Glomerular visceral epithelial cell (primary cell): ENCODE results near the gene SARS1.
"Not testable (repeated sequence)": the region's sequence is repeated elsewhere in the genome, so short reads cannot be mapped to it uniquely, and the experiment has no call there.

Experiments used
- DNase-seq: peaks from one replicate; pipeline ENCODE4 v3.0.0-alpha.2; 2016; ENCODE audit errors: extremely low spot score

Gene SARS1, protein sequence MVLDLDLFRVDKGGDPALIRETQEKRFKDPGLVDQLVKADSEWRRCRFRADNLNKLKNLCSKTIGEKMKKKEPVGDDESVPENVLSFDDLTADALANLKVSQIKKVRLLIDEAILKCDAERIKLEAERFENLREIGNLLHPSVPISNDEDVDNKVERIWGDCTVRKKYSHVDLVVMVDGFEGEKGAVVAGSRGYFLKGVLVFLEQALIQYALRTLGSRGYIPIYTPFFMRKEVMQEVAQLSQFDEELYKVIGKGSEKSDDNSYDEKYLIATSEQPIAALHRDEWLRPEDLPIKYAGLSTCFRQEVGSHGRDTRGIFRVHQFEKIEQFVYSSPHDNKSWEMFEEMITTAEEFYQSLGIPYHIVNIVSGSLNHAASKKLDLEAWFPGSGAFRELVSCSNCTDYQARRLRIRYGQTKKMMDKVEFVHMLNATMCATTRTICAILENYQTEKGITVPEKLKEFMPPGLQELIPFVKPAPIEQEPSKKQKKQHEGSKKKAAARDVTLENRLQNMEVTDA

GRCh38 chr1:109213824-109214693 lies at the start of gene SARS1:
Gene SARS1 (plus strand): TSS chr1:109213918. CDS start chr1:109213993, 75 bp downstream.
- DNase-seq, result peak; percentile 90

DNA sequence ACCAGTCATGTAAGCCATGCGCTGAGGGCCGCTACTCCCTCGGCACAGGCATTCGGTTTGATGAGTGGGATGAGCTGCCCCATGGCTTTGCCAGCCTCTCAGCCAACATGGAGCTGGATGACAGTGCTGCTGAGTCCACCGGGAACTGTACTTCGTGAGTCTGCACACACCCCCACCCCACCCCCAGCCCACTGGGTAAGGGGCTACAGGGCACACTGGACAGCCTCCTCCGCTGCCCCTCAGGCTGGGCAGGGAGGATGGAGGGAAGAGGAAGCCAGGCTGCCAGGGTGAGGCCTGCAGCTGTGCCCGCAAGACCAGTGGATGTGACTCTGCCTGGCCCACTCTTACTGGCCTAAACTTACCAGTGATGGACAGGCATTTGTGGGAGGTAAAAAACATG lies 49.2 kb upstream of the SARS1 start:
- no peak for DNase-seq

- DNase-seq, result no peak
Measured at GRCh38 chr1:109167001-109167506, 46.7 kb upstream of the SARS1 start.

- DNase-seq, result no peak
Measured at GRCh38 chr1:109170035-109170764, 43.5 kb upstream of the SARS1 start.

DNA sequence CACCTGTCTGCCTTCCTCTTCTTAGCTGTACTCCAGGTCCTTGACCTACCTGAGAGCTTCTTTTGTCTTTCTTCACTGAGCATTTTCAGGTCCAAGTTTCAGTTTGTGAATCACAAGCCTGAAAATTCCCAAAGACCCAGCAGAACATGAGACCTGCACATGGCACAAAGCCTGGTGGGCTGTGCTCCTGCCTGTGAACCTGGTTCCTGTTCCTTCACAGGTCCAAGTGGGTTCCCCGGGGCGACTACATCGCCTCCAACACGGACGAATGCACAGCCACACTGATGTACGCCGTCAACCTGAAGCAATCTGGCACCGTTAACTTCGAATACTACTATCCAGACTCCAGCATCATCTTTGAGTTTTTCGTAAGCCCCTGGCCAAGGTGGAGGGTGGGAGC lies 42.1 kb upstream of the SARS1 start:
- DNase-seq, result no peak

DNA sequence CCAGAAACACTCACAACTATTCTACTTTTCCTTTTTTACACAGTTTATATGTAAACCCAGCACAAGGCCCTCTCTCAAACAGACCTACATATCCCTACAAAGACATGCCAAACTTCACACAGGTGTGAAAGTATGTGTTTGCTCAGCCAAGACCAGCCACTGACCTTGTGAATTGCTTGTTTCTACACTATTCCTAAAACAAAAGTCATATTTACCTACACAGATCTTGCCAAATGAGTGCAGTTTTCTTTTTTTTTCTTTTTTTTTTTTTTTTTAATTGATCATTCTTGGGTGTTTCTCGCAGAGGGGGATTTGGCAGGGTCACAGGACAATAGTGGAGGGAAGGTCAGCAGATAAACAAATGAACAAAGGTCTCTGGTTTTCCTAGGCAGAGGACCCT lies 37.4 kb upstream of the SARS1 start:
- DNase-seq, result not testable (repeated sequence)

DNA sequence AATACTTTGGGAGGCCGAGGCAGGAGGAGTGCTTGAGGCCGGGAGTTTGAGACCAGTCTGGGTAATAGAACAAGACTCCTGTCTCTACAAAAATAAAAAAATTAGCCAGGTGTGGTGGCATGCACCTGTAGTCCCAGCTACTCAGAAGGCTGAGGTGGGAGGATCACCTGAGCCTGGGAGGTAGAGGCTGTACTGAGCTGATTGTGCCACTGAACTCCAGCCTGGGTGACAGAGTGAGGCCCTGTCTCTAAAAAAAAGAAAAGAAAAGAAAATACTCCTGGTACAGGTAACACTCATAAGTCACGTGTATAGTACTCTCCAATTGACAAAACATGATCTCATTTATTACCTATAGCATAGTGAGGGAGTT lies 33.0 kb upstream of the SARS1 start:
- DNase-seq, result not testable (repeated sequence)

- peak; percentile 81 for DNase-seq
Measured at GRCh38 chr1:109181085-109181806, 32.5 kb upstream of the SARS1 start.

- no peak for DNase-seq
Measured at GRCh38 chr1:109181807-109182163, 31.9 kb upstream of the SARS1 start.

DNA sequence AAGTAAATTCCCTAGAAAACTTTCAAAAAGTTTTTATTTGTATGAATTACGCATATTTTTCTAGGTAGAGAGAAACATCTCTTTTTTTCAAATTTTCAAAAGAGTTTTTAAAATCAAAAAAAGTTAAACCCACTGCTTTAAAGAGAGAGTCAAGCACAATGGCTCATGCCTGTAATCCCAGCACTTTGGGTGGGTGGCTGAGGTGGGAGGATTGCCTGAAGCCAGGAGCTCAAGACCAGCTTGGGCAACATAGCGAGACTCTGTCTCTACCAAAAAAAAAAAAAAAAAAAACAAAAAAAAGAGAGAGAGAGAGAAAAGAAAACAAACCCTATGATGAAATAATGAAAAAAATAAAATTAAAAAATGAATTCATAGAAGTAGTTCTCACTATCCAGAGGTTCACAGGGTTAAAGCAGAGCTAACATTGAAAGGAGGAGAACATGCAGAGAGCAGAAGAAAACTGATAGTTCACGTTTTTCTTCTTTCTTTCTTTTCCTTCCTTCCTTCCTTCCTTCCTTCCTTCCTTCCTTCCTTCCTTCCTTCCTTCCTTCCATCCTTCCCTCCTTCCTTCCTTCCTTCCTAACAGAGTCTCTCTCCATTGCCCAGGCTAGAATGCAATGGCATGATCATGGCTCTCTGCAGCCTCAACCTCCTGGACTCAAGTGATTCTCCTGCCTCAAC lies 30.5 kb upstream of the SARS1 start:
- DNase-seq, result no peak

DNA sequence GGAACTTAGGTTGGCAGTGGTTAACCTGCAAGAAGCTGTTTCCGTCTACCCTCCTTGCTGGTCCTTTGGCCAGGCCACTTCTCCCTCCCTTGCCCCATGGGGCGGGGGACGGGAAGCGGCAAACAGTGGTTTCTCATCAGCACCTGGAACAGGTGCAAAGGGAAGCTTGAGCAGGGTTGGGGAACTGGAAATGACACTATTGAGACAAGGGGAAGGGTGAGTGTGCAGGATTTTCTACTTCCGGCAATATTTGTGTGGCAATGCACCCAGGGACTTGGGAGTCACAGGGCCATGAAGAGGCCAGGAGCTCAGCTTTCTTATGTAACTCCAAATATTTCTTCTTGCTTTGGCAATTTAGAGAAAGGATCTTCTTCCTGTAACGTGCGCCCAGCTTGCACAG lies 29.0 kb upstream of the SARS1 start:
- no peak for DNase-seq

GRCh38 chr1:109185357-109185756 lies 28.4 kb upstream of the SARS1 start:
- DNase-seq, result no peak

GRCh38 chr1:109185990-109186732 lies 27.6 kb upstream of the SARS1 start:
- no peak for DNase-seq

DNA sequence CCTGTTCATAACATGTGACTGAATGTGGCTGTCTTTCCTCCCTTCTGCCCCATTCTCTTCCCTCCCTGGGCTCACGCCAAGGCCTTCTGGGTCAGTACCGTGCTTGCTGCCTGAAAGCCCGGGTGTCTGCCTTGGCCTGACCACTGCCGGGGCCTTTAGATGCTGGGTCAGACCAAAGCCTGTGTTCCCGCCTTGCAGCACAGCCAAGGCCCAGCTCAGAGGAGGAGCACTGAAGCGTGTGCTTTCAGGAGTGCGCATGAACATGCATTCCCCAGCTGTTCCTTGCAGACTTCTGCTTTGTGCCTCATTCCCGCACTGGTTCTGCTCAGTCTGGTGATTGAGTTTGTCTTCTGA lies 27.0 kb upstream of the SARS1 start:
- peak; percentile 57 for DNase-seq

GRCh38 chr1:109187127-109187526 lies 26.6 kb upstream of the SARS1 start:
- DNase-seq, result no peak

DNA sequence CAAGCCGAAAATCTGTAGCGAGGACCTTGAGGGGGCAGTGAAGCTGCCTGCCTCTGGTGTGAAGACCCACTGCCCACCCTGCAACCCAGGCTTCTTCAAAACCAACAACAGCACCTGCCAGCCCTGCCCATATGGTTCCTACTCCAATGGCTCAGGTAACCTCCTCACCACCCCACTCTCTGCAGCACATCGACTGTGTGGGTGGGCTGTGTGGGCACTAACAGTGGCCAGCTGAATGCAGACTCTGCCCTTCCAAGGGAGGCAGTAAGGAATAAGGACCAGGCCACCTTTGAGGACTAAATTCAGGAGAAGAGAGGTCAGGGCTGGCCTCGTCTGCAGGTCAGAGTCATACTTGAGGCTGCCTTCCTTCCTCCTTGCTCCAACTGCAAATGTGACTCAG lies 25.5 kb upstream of the SARS1 start:
- no peak for DNase-seq

GRCh38 chr1:109188781-109189180 lies 24.9 kb upstream of the SARS1 start:
- DNase-seq, result no peak

DNA sequence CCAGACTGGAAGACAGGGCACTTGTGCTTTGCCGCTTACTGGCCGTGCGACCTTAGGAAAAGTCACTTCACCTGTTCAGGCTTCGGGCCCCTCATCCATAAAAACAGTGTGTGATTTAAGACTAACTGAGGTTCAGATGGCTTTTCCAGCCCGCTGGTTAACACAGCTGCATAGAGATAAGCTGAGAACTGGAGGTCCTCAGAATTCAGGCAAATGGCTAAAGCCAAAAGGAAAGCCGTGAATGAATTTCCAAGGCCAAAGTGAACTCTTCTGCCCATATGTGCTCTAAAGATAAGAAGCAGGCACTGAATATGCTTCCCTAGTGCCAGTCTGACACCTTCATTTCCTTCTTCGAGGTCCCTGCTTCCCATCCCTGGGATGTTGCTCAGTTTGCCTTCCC lies 23.5 kb upstream of the SARS1 start:
- DNase-seq, result no peak

DNA sequence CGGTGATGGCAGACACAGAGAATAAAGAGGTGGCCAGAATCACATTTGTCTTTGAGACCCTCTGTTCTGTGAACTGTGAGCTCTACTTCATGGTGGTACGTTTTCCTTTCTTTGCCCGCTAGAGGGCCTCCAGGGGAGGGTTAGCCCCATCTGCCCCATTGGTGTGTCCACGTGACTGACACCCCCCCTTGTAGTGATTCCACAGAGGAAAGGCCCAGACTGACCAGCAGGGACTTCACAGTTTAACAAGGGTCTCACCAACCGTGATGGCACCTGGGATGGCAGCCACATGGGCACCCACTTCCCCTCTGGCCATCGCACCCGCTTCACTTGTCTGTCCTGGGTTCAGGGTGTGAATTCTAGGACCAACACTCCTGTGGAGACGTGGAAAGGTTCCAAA lies 22.3 kb upstream of the SARS1 start:
- no peak for DNase-seq

- no peak for DNase-seq
Measured at GRCh38 chr1:109191891-109192290, 21.8 kb upstream of the SARS1 start.
